ENCODE measurements around the gene S100A5.
"Not testable (repeated sequence)": the region's sequence is repeated elsewhere in the genome, so short reads cannot be mapped to it uniquely, and the experiment has no call there.

The S100A5 gene

GRCh38 chr1:153526132-153526543 lies 14.6 kb downstream of the S100A5 start:
- no peak for TF ChIP-seq MAX (IDR thresholded peaks at IDR 0.05; ENCODE audit: low read depth, low read length)
- TF ChIP-seq CTCF (IDR thresholded peaks at IDR 0.05; ENCODE audit: low read depth, low read length), result no peak
- TF ChIP-seq POLR2A (IDR thresholded peaks at IDR 0.05; ENCODE audit: extremely low read depth, insufficient read length), result no peak

GRCh38 chr1:153525088-153525728 lies 15.5 kb downstream of the S100A5 start:
- TF ChIP-seq MAX (IDR thresholded peaks at IDR 0.05; ENCODE audit: low read depth, low read length) (no peak), CTCF (IDR thresholded peaks at IDR 0.05; ENCODE audit: low read depth, low read length) (no peak), POLR2A (IDR thresholded peaks at IDR 0.05; ENCODE audit: extremely low read depth, insufficient read length) (no peak), MYC (IDR thresholded peaks at IDR 0.05; ENCODE audit: low read depth, low read length) (no peak)
- no peak for DNase-seq (ENCODE audit: low read depth)
- no peak overlapping the region for H3K4me3 ChIP-seq (ENCODE audit: low read depth, low read length)

More at GRCh38 chr1:153526132-153526543, 14.6 kb downstream of the S100A5 start:
- no peak overlapping the region for H3K4me3 ChIP-seq (ENCODE audit: low read depth, low read length)
- no peak for DNase-seq (ENCODE audit: low read depth)

- not testable (repeated sequence) for DNase-seq (ENCODE audit: low read depth); H3K4me3 ChIP-seq (ENCODE audit: low read depth, low read length)
These were observed 18.2 kb downstream of the S100A5 start for GRCh38 chr1:153522353-153523048.

GRCh38 chr1:153521808-153522207 lies 18.9 kb downstream of the S100A5 start:
- H3K4me3 ChIP-seq (ENCODE audit: low read depth, low read length); DNase-seq (ENCODE audit: low read depth): not testable (repeated sequence)

- TF ChIP-seq MYC (IDR thresholded peaks at IDR 0.05; ENCODE audit: low read depth, low read length) (no peak), CTCF (IDR thresholded peaks at IDR 0.05; ENCODE audit: low read depth, low read length) (no peak)
- no peak overlapping the region for H3K4me3 ChIP-seq (ENCODE audit: low read depth, low read length)
- no peak for DNase-seq (ENCODE audit: low read depth)
These were observed 19.8 kb downstream of the S100A5 start for GRCh38 chr1:153520818-153521476.

- not testable (repeated sequence) for H3K4me3 ChIP-seq (ENCODE audit: low read depth, low read length); DNase-seq (ENCODE audit: low read depth)
These were observed 20.5 kb downstream of the S100A5 start for GRCh38 chr1:153520137-153520691.

GRCh38 chr1:153519242-153519641 lies 21.5 kb downstream of the S100A5 start:
- DNase-seq (ENCODE audit: low read depth), result no peak
- TF ChIP-seq POLR2A (IDR thresholded peaks at IDR 0.05; ENCODE audit: extremely low read depth, insufficient read length) (no peak), MYC (IDR thresholded peaks at IDR 0.05; ENCODE audit: low read depth, low read length) (no peak), CTCF (IDR thresholded peaks at IDR 0.05; ENCODE audit: low read depth, low read length) (no peak), MAX (IDR thresholded peaks at IDR 0.05; ENCODE audit: low read depth, low read length) (no peak)
- no peak overlapping the region for H3K4me3 ChIP-seq (ENCODE audit: low read depth, low read length)

Measured in NB4 (cell line).